Left forelimb (tissue), 1 donor: ENCODE results near the gene CACNA1C.

Source experiments
- DNase-seq: peaks from one replicate; pipeline ENCODE4 v3.0.0-alpha.2; 2018; ENCODE audit warnings: low spot score

CACNA1C gene

GRCh38 chr12:2297658-2298057 lies 244.9 kb downstream of the CACNA1C start:
- no peak for DNase-seq

- no peak for DNase-seq
Measured at GRCh38 chr12:2298556-2299200, 245.9 kb downstream of the CACNA1C start.

GRCh38 chr12:2299206-2299605 lies 246.4 kb downstream of the CACNA1C start:
- DNase-seq = no peak

GRCh38 chr12:2300168-2300567 lies 247.4 kb downstream of the CACNA1C start:
- no peak for DNase-seq

GRCh38 chr12:2300886-2301285 lies 248.1 kb downstream of the CACNA1C start:
- no peak for DNase-seq

GRCh38 chr12:2301531-2302461 lies 249.0 kb downstream of the CACNA1C start:
- no peak for DNase-seq

GRCh38 chr12:2302711-2303580 lies 250.2 kb downstream of the CACNA1C start:
- DNase-seq = no peak

GRCh38 chr12:2304223-2304622 lies 251.4 kb downstream of the CACNA1C start:
- no peak for DNase-seq

- DNase-seq = no peak
Measured at GRCh38 chr12:2306012-2306411, 253.2 kb downstream of the CACNA1C start.

GRCh38 chr12:2306735-2307134 lies 253.9 kb downstream of the CACNA1C start:
- DNase-seq = no peak

GRCh38 chr12:2307550-2307949 lies 254.8 kb downstream of the CACNA1C start:
- no peak for DNase-seq

- DNase-seq = no peak
Measured at GRCh38 chr12:2309647-2310046, 256.9 kb downstream of the CACNA1C start.

GRCh38 chr12:2311020-2311778 lies 258.4 kb downstream of the CACNA1C start:
- DNase-seq = no peak

- no peak for DNase-seq
Measured at GRCh38 chr12:2312175-2312574, 259.4 kb downstream of the CACNA1C start.

GRCh38 chr12:2312770-2313169 lies 260.0 kb downstream of the CACNA1C start:
- no peak for DNase-seq

- no peak for DNase-seq
Measured at GRCh38 chr12:2314492-2314891, 261.7 kb downstream of the CACNA1C start.

GRCh38 chr12:2317772-2318171 lies 265.0 kb downstream of the CACNA1C start:
- no peak for DNase-seq

GRCh38 chr12:2318286-2318685 lies 265.5 kb downstream of the CACNA1C start:
- no peak for DNase-seq

GRCh38 chr12:2319136-2319535 lies 266.3 kb downstream of the CACNA1C start:
- no peak for DNase-seq

- no peak for DNase-seq
Measured at GRCh38 chr12:2319737-2320506, 267.1 kb downstream of the CACNA1C start.

- no peak for DNase-seq
Measured at GRCh38 chr12:2320841-2321240, 268.1 kb downstream of the CACNA1C start.
